GM12872 (cell line): ENCODE data around the gene SIL1.

ENCODE experiments used
- CTCF ChIP-seq: IDR thresholded peaks from 3 replicates; pipeline ENCODE4 v1.5.1; 2011; ENCODE audit warnings: low read depth, mild to moderate bottlenecking, low read length, moderate library complexity; ENCODE audit not compliant: insufficient read depth

Gene SIL1

GRCh38 chr5:138951091-138951985 is 246.8 kb downstream of the SIL1 start:
- no peak for TF ChIP-seq CTCF

DNA sequence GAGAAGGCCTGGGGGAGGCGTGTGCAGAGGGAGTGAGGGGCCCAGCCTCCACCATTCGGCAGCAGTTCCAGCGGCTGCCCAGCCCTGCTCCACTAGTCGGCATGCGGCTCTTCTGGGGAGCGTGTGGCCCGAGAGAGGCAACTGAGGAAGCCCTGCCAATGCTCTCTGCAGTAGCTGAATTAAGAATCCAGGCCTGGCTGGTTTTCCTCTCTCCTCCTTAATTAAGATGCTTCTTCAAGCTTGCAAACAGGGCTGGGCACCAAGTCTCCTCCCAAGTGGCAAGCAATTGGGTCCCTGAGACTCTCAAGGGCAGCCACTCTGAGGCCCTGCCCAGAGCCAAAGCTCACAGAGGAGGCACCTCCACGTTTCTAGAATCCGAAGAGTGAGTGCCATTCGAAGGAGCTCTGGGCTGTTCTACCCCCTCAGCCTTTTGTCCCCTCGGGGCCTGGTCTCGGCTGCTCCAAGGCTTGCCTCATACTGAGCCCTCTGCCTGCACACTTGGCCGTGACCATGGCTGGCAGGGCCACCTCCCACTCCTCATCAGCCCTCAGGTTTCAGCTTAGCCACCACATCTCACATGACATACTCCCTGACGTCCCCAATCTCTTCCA is 247.6 kb downstream of the SIL1 start:
- TF ChIP-seq CTCF: no peak

DNA sequence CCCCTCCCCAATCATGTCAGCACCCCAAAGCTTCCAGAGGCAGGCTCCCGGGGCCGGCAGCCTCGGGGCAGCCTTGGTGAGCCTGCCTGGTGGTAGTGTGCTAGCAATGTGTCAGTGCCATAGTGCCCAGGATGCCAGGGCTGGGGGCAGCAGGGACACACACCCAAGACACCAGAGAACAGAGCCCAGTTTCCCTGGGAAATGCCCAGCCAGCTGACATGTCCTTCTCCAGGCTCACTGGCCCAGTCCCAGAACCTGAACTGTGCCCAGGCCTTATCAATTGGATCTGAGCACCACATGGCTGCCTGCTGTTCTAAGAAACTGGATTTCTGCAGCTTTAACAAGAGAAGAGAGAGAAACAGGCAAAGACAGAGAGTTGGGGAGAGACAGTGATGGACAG is 248.2 kb downstream of the SIL1 start:
- no peak for TF ChIP-seq CTCF

DNA sequence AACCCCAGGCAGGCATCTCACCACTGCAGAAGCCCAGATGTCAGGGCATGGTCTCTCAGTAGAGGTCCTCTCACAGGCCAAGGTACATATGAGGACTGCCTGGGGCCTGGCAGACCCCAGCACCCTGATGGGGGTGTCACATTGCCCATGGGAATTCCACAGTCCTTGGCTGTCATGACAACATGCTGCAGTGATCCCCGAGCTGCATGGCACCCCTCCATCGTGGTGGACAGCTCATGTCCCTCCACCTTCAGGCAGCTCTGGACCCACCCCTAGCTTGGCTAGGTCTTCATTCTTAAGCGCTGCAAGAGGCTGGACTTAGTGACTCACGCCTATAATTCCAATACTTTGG is 249.0 kb downstream of the SIL1 start:
- no peak for TF ChIP-seq CTCF

- no peak for TF ChIP-seq CTCF
Observed at GRCh38 chr5:138948471-138949222, 249.5 kb downstream of the SIL1 start.

DNA sequence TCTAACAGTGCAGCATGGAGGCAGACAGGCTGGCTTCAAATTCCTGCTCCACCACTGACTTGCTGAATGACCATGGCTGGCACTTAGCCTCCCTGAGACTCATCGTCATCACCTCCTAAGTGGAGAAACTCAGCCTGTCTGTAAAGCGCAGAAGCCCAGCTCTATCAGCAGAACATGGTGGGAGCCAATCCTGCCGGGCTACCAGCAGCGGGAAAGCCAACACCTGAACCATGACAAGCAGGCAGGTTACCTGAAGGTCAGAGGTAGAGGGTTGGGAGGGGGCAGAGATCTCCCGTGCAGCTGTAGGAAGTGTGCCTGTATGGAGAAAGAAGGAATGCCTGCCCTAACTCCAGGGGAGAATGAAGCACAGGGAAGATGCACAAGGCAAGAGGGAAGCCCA is 250.4 kb downstream of the SIL1 start:
- TF ChIP-seq CTCF: no peak

DNA sequence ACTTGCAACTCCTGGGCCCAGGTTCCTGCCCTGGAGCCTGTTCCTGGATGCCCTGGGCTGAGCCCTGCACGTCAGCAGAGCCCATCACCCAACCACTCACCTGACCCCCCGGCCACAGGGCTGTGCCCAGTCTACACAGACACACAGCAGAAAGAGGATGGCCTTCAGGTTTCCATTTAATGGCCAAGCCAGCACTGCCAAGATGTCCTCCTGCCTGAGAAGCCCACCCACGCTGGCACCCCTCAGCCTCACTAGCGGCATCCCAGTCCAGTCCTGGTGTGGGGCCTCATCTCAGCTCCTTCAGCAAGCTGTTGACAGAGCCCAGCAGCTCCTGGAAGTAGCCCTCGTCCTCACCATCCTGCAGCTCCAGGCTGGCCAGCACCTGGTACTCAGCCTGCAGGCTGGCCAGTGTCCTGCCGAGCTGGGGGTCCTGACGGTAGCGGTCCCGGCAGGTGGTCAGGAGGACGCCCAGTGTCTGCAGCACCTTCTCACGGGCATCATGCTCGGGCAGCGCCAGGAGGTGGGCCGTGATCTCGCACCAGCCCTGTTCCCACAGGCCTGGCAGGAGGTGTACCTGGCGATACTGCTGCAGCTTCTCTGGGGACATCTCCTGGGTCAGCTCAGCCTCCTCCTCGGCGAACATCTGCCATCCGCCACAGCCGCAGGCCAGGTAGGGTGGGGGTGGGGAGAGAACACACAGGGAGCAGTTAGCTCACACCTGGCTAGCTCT is 251.2 kb downstream of the SIL1 start:
- TF ChIP-seq CTCF: no peak
